WTC11 (cell line): Measurements from ENCODE around the gene DHRS2. TPM values are rescaled to one million over a fixed set of nuclear protein-coding genes. Genes with fewer than 3 reads are reported as not detected.

Source experiments
- ATAC-seq: fragments of 200-7000 bp; cut with Tn5 transposase; 2 replicates; pipeline ENCODE4 v1.10.0; 2021; ENCODE audit warnings: mild to moderate bottlenecking, moderate library complexity
- CTCF ChIA-PET: fragments of 300-600 bp; sonication (Branson Sonifier 250); formaldehyde crosslinking; loops from one replicate; lab custom pipeline; 2021; ENCODE audit warnings: antibody characterized with exemption; lab: Charles Lee
- POLR2A ChIA-PET: fragments of 350-600 bp; sonication (Branson Sonifier 250); formaldehyde crosslinking; loops from one replicate; lab custom pipeline; 2021; ENCODE audit warnings: antibody characterized with exemption; lab: Charles Lee
- DNase-seq: peaks from one replicate; pipeline ENCODE4 v3.0.0; 2021; ENCODE audit warnings: low spot score
- H3K27ac Mint-ChIP-seq: 2 replicates; pipeline ENCODE4 v1.8.0; 2021; ENCODE audit warnings: mixed read lengths
- H3K27me3 Mint-ChIP-seq: 2 replicates; pipeline ENCODE4 v1.8.0; 2021; ENCODE audit warnings: low read depth, mild to moderate bottlenecking, moderate library complexity, mixed read lengths
- H3K36me3 Mint-ChIP-seq: 2 replicates; pipeline ENCODE4 v1.8.0; 2021; ENCODE audit warnings: mixed read lengths
- H3K4me1 Mint-ChIP-seq: 2 replicates; pipeline ENCODE4 v1.8.0; 2022; ENCODE audit warnings: mixed read lengths
- H3K4me3 Mint-ChIP-seq: 2 replicates; pipeline ENCODE4 v1.8.0; 2021; ENCODE audit warnings: mild to moderate bottlenecking, moderate library complexity, mixed read lengths
- H3K9me3 Mint-ChIP-seq: 2 replicates; pipeline ENCODE4 v1.8.0; 2021; ENCODE audit warnings: mixed read lengths
- ATF1 ChIP-seq: sonication (generic); formaldehyde crosslinking; IDR thresholded peaks from 2 replicates; pipeline ENCODE4 v1.8.1; 2023; ENCODE audit warnings: mild to moderate bottlenecking, moderate library complexity, missing genetic modification reagents
- CREB1 ChIP-seq: sonication (generic); formaldehyde crosslinking; IDR thresholded peaks from 2 replicates; pipeline ENCODE4 v1.8.0; 2023; ENCODE audit warnings: mild to moderate bottlenecking, missing genetic modification reagents
- EMX1 ChIP-seq: fragments of 250-450 bp; sonication (Bioruptor Pico); IDR thresholded peaks from 2 replicates; pipeline ENCODE4 v1.8.0; 2021; ENCODE audit warnings: mild to moderate bottlenecking
- GRHL2 ChIP-seq: fragments of 250-450 bp; sonication (Bioruptor Pico); IDR thresholded peaks from 2 replicates; pipeline ENCODE4 v1.8.0; 2022; ENCODE audit warnings: mild to moderate bottlenecking, moderate library complexity; ENCODE audit not compliant: insufficient replicate concordance, severe bottlenecking
- GTF2I ChIP-seq: fragments of 250-450 bp; sonication (Bioruptor Pico); conservative IDR thresholded peaks from 2 replicates; pipeline ENCODE4 v1.4.0; 2021; ENCODE audit warnings: mild to moderate bottlenecking
- NFE2L1 ChIP-seq: sonication (generic); formaldehyde crosslinking; IDR thresholded peaks from 2 replicates; pipeline ENCODE4 v1.8.1; 2023; ENCODE audit warnings: missing genetic modification reagents
- NFYB ChIP-seq: sonication (generic); formaldehyde crosslinking; conservative IDR thresholded peaks from 2 replicates; pipeline ENCODE4 v1.8.0; 2022; ENCODE audit warnings: low read depth, missing genetic modification reagents
- NR2C2 ChIP-seq: sonication (generic); formaldehyde crosslinking; IDR thresholded peaks from 2 replicates; pipeline ENCODE4 v1.8.0; 2022; ENCODE audit warnings: mild to moderate bottlenecking, missing genetic modification reagents
- ZNF317 ChIP-seq: sonication (generic); formaldehyde crosslinking; IDR thresholded peaks from 2 replicates; pipeline ENCODE4 v1.8.1; 2023; ENCODE audit warnings: low read depth, mild to moderate bottlenecking, moderate library complexity, missing genetic modification reagents, borderline replicate concordance
- total RNA-seq: library from RNA; stranded (reverse); gene quantifications from 3 replicates; pipeline ENCODE4 v1.2.3, GENCODE V29; 2021
- TF ChIP-seq, protein P1 (sequence below): sonication (generic); formaldehyde crosslinking; IDR thresholded peaks from 2 replicates; pipeline ENCODE4 v1.8.0; 2023; ENCODE audit warnings: missing genetic modification reagents
- TF ChIP-seq, protein P2 (sequence below): sonication (generic); formaldehyde crosslinking; conservative IDR thresholded peaks from 2 replicates; pipeline ENCODE4 v1.8.1; 2023; ENCODE audit warnings: mild to moderate bottlenecking, low read depth, missing genetic modification reagents, moderate library complexity
- TF ChIP-seq, protein P3 (sequence below): sonication (generic); formaldehyde crosslinking; IDR thresholded peaks from 2 replicates; pipeline ENCODE4 v1.8.1; 2023; ENCODE audit warnings: mild to moderate bottlenecking, missing genetic modification reagents, moderate library complexity
- TF ChIP-seq, protein P4 (sequence below): fragments of 250-450 bp; sonication (Bioruptor Pico); IDR thresholded peaks from 2 replicates; pipeline ENCODE4 v1.9.0; 2021; ENCODE audit warnings: mild to moderate bottlenecking
- TF ChIP-seq, protein P5 (sequence below): fragments of 250-450 bp; sonication (Bioruptor Pico); IDR thresholded peaks from 2 replicates; pipeline ENCODE4 v1.9.0; 2021; ENCODE audit warnings: mild to moderate bottlenecking
- TF ChIP-seq, protein P6 (sequence below): sonication (generic); formaldehyde crosslinking; IDR thresholded peaks from 2 replicates; pipeline ENCODE4 v1.8.1; 2023; ENCODE audit warnings: mild to moderate bottlenecking, missing genetic modification reagents, borderline replicate concordance
- TF ChIP-seq, protein P7 (sequence below): sonication (generic); formaldehyde crosslinking; IDR thresholded peaks from 2 replicates; pipeline ENCODE4 v1.8.0; 2022; ENCODE audit warnings: mild to moderate bottlenecking, missing genetic modification reagents

Gene DHRS2
- total RNA-seq, 1 experiment from 2014 or later: 4.5 TPM

DNA sequence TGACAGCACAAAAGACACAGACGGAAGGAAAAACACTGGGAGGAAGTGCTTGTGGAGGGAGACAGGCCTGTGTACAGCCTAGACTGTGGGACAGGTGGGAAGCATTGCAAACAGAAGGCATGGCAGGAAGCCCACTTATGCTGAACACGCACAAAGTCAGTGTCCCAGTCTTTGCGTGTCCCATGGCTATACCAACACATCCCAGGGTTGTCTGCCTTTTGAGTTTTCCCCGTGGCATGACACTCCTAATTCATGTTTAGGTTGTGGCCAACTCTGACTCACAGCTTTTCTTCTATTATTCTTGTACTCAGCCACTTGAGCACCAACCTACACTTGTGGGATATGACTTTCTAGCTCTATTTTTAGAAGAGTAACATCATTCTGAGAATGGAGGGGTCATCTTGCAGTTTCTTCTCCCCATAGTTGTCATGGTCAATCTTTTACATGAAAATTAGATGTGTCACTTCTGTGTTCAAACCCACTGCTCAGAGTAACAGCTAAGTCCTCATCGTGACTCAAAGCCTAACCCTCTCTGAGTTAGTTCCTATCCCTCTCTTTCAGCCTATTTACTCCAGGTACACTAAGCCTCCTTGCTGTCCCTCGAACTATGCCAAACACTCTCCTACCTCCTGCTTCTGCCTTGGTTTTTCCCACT, 30.1 kb upstream of the DHRS2 start (continued):
- TF ChIP-seq GRHL2 (no peak), NR2C2 (CRISPR knock-in tag) (no peak), ATF1 (no peak), NFYB (CRISPR knock-in tag) (no peak), GTF2I (CRISPR knock-in tag) (no peak), CREB1 (no peak)
- TF ChIP-seq, protein P1, sequence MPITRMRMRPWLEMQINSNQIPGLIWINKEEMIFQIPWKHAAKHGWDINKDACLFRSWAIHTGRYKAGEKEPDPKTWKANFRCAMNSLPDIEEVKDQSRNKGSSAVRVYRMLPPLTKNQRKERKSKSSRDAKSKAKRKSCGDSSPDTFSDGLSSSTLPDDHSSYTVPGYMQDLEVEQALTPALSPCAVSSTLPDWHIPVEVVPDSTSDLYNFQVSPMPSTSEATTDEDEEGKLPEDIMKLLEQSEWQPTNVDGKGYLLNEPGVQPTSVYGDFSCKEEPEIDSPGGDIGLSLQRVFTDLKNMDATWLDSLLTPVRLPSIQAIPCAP (CRISPR knock-in tag): no peak

DNA sequence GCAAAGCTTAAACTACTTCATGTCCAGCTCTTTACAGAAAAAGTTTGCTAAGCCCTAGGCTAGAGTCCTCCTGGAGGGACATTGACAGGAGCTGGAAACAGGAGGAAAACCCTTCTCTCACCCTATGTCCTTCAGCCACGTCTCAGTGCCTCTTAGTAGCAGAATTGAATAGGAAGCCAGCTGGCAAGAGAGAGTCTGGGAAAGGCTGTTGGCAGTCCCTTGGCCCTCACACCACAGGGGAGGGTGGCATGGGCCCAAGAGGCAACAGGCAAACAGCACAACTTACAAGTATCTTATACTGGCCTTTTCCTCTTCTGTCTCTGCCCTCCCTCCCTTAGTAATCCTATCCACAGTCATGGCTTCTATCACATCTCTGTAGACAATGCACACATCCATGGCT, 27.7 kb upstream of the DHRS2 start:
- H3K36me3 Mint-ChIP-seq: no peaks in the 10 kb centered on the region
- TF ChIP-seq, protein P2, sequence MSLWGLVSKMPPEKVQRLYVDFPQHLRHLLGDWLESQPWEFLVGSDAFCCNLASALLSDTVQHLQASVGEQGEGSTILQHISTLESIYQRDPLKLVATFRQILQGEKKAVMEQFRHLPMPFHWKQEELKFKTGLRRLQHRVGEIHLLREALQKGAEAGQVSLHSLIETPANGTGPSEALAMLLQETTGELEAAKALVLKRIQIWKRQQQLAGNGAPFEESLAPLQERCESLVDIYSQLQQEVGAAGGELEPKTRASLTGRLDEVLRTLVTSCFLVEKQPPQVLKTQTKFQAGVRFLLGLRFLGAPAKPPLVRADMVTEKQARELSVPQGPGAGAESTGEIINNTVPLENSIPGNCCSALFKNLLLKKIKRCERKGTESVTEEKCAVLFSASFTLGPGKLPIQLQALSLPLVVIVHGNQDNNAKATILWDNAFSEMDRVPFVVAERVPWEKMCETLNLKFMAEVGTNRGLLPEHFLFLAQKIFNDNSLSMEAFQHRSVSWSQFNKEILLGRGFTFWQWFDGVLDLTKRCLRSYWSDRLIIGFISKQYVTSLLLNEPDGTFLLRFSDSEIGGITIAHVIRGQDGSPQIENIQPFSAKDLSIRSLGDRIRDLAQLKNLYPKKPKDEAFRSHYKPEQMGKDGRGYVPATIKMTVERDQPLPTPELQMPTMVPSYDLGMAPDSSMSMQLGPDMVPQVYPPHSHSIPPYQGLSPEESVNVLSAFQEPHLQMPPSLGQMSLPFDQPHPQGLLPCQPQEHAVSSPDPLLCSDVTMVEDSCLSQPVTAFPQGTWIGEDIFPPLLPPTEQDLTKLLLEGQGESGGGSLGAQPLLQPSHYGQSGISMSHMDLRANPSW (CRISPR knock-in tag): no peak
- TF ChIP-seq, protein P1 (CRISPR knock-in tag): no peak
- no peak for TF ChIP-seq NFE2L1 (CRISPR knock-in tag)
- TF ChIP-seq GRHL2: no peak
- TF ChIP-seq, protein P3, sequence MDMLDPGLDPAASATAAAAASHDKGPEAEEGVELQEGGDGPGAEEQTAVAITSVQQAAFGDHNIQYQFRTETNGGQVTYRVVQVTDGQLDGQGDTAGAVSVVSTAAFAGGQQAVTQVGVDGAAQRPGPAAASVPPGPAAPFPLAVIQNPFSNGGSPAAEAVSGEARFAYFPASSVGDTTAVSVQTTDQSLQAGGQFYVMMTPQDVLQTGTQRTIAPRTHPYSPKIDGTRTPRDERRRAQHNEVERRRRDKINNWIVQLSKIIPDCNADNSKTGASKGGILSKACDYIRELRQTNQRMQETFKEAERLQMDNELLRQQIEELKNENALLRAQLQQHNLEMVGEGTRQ (CRISPR knock-in tag): no peak
- TF ChIP-seq, protein P4, sequence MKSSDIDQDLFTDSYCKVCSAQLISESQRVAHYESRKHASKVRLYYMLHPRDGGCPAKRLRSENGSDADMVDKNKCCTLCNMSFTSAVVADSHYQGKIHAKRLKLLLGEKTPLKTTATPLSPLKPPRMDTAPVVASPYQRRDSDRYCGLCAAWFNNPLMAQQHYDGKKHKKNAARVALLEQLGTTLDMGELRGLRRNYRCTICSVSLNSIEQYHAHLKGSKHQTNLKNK (CRISPR knock-in tag): no peak
- TF ChIP-seq, all 79 proteins: peak for 0
- Mint-ChIP-seq H3K4me3 (no peak overlapping the region), H3K4me1 (peaks cover 8% of the 10 kb centered on the region; the same call in 1 of the 2 replicates), H3K27ac (no peak overlapping the region), H3K9me3 (peaks cover 15% of the 10 kb centered on the region), H3K27me3 (peaks cover 19% of the 10 kb centered on the region)
- DNase-seq: no peak
- ATAC-seq: no peak
- CTCF ChIA-PET: interaction anchor here (0.5 to 1.7 kb wide), 3 partner anchors 19 to 487 kb away, joined by 4 to 5 read pairs (median 4); no protein-coding TSS in a partner anchor
- POLR2A ChIA-PET: no interaction called here

DNA sequence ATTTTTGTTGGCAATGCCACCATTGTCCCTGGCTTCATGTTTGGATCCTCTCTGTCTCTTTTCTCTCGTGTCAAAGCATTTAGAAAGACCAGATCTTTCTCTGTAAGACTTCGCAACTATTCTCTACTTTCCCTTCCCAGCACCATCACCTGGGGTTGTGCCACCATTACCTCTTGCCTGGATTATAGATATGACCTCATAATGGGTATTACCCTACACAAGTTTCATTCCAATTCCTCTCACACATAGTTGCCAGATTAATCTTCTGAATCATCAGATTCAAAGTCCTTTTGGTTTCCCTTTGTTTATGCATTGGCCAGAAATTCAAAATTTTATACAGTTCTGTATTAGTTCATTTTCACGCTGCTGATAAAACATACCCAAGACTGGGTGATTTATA, 27.2 kb upstream of the DHRS2 start:
- Mint-ChIP-seq H3K4me1 (peaks cover 8% of the 10 kb centered on the region; the same call in 1 of the 2 replicates), H3K4me3 (no peak overlapping the region), H3K27ac (no peak overlapping the region), H3K36me3 (no peaks in the 10 kb centered on the region), H3K27me3 (peaks cover 19% of the 10 kb centered on the region), H3K9me3 (peaks cover 15% of the 10 kb centered on the region)
- ChIA-PET POLR2A (no interaction called here), CTCF (interaction anchor here (1.0 kb wide), 1 partner anchor 20 kb away, joined by 4 read pairs; no protein-coding TSS in a partner anchor)
- no peak for TF ChIP-seq ZNF317 (CRISPR knock-in tag)
- TF ChIP-seq, protein P5, sequence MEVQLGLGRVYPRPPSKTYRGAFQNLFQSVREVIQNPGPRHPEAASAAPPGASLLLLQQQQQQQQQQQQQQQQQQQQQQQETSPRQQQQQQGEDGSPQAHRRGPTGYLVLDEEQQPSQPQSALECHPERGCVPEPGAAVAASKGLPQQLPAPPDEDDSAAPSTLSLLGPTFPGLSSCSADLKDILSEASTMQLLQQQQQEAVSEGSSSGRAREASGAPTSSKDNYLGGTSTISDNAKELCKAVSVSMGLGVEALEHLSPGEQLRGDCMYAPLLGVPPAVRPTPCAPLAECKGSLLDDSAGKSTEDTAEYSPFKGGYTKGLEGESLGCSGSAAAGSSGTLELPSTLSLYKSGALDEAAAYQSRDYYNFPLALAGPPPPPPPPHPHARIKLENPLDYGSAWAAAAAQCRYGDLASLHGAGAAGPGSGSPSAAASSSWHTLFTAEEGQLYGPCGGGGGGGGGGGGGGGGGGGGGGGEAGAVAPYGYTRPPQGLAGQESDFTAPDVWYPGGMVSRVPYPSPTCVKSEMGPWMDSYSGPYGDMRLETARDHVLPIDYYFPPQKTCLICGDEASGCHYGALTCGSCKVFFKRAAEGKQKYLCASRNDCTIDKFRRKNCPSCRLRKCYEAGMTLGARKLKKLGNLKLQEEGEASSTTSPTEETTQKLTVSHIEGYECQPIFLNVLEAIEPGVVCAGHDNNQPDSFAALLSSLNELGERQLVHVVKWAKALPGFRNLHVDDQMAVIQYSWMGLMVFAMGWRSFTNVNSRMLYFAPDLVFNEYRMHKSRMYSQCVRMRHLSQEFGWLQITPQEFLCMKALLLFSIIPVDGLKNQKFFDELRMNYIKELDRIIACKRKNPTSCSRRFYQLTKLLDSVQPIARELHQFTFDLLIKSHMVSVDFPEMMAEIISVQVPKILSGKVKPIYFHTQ (CRISPR knock-in tag): no peak
- no peak for TF ChIP-seq EMX1
- TF ChIP-seq, protein P6, sequence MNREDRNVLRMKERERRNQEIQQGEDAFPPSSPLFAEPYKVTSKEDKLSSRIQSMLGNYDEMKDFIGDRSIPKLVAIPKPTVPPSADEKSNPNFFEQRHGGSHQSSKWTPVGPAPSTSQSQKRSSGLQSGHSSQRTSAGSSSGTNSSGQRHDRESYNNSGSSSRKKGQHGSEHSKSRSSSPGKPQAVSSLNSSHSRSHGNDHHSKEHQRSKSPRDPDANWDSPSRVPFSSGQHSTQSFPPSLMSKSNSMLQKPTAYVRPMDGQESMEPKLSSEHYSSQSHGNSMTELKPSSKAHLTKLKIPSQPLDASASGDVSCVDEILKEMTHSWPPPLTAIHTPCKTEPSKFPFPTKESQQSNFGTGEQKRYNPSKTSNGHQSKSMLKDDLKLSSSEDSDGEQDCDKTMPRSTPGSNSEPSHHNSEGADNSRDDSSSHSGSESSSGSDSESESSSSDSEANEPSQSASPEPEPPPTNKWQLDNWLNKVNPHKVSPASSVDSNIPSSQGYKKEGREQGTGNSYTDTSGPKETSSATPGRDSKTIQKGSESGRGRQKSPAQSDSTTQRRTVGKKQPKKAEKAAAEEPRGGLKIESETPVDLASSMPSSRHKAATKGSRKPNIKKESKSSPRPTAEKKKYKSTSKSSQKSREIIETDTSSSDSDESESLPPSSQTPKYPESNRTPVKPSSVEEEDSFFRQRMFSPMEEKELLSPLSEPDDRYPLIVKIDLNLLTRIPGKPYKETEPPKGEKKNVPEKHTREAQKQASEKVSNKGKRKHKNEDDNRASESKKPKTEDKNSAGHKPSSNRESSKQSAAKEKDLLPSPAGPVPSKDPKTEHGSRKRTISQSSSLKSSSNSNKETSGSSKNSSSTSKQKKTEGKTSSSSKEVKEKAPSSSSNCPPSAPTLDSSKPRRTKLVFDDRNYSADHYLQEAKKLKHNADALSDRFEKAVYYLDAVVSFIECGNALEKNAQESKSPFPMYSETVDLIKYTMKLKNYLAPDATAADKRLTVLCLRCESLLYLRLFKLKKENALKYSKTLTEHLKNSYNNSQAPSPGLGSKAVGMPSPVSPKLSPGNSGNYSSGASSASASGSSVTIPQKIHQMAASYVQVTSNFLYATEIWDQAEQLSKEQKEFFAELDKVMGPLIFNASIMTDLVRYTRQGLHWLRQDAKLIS (CRISPR knock-in tag): no peak
- TF ChIP-seq, protein P7, sequence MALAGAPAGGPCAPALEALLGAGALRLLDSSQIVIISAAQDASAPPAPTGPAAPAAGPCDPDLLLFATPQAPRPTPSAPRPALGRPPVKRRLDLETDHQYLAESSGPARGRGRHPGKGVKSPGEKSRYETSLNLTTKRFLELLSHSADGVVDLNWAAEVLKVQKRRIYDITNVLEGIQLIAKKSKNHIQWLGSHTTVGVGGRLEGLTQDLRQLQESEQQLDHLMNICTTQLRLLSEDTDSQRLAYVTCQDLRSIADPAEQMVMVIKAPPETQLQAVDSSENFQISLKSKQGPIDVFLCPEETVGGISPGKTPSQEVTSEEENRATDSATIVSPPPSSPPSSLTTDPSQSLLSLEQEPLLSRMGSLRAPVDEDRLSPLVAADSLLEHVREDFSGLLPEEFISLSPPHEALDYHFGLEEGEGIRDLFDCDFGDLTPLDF: no peak
- DNase-seq: no peak
- ATAC-seq: no peak
